NCI-H446 treated with DMSO at 0.1 percent for 48 hours (cell line): ENCODE measurements around the gene ARHGAP30.
"Not testable (repeated sequence)": the region's sequence is repeated elsewhere in the genome, so short reads cannot be mapped to it uniquely, and the experiment has no call there.

Experiments
- DNase-seq: peaks from one replicate; lab custom pipeline; 2025; lab: John Stamatoyannopoulos, UW

Gene ARHGAP30

DNA sequence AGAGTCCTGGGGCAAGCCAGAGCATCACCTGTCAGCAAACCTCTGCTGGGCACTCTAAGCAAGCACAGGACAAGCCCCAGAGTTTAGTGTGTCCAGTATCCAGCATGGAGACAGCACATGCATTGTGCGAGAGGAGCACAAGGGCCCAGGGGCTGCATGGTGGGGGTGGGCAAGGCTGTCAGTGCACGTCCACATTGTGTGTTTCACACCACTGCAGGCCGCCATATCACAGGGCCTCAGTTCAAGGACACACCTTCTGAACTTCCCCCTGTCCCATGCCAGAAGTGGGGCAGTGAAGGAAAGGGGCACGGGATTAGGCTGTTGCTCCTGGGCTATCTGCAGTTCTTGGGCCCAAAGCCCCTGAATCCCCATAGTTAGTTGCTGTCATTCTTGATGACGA lies 30.1 kb downstream of the ARHGAP30 start:
- no peak for DNase-seq

DNA sequence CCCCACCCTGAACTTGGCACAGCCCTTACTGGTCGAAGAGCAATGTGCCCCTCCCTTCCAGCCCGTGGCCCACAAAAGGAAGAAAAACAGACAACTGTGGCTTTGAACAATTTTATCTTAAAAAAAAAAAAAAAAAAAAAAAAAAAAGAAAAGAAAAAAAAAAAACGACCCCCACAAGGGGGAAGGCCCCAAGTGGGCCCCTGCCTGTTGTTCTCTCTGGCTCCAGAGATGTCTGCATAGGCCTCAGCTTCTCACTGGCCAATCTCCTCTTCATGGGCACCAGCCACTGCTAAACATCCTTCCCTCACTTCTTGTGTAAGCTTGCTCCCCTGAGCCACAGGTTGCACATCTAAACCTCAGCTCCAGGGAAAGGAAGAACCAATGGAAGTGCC lies 30.5 kb downstream of the ARHGAP30 start:
- no peak for DNase-seq

DNA sequence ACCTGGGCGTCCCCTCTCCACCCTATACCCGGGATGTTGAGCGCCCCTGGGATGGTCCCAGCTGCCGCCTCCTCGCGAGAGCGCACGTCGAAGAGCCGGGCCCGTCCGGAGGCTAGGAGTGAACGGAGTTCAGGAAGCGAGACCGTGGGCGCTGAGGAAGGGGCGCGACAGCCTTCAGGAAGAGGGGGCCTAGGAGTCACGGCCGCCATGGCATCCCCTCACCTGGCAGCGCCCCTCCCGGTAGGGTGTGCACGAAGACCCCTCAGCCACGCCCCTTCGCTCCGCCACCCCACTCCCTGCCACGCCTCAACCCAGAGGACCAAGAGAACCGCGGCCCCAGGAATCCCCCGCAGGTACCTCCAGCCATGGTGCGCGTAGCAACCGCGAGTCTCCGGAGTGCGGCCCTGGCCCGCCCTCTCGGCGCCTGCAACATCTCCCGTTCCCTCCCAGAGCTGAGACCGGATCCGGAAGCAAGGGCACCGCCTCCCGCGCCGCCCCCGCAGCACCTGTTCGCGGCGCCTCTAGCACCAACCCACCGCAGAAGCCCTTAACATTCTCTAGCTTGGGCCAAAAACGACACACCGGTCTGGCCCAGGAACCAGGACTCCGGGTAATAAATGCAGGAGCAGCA lies 31.1 kb downstream of the ARHGAP30 start, which contains the start of gene TSTD1:
Gene TSTD1, minus strand, starts transcription at position 442 of the 631 bp plus-strand sequence. Its CDS starts 75 bp downstream, at position 367.
- no peak for DNase-seq

DNA sequence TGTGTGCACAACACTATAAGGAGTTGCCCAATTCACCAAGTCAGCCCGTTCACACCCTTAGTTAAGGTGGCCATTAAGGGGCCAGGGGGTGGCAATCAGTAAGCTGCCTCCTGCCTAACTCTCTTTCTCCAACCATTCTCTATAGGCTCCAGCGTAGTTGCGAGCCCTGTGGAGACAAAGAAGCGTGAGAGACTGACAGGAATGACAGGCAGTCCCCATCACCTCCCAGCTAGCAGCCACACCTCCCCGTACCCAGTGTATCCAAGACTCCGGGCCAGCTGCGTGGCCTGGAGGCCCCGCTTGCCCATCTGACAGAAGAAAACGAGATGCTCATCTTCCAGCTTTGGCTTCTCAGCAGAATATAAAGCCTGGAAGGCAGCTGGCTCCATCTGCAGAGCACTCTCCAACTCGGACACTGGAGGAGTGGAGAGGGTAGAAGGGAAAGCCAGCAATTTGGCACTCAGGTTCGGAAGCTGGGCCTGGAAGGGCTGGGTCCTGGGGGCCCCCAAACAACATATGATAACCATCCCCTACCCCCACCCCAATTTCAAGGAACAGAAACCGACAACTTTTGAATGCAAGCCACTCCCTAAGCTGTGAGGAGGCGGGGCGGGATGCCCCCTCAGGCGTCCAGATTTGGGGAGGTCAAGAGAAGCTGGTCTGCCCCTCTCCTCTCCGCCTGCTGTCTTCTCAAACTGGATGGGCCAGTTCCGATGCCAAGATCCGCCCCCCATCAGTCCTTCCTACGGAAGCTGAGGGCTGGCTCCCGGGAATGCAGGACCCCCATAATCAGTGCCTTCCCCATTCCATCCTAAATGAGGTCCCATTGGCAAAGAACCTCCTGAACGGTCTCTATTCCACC lies 31.8 kb downstream of the ARHGAP30 start:
- DNase-seq = no peak

DNA sequence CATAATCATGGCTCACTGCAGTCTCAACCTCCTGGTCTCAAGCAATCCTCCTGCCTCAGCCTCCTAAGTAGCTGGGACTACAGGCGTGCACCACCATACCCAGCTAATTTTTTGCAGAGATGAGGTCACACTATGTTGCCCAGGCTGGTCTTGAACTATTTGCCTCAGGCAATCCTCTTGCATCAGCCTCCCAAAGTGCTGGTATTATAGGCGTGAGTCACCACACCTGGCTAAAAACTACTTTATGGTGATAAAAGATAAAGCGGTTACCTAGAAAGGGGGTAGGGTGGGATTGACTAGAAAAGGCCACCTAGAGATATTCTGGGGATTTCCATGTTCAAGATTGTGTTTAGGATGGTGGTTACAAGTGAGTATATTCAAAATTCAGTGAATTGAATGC lies 35.9 kb downstream of the ARHGAP30 start:
- no peak for DNase-seq

DNA sequence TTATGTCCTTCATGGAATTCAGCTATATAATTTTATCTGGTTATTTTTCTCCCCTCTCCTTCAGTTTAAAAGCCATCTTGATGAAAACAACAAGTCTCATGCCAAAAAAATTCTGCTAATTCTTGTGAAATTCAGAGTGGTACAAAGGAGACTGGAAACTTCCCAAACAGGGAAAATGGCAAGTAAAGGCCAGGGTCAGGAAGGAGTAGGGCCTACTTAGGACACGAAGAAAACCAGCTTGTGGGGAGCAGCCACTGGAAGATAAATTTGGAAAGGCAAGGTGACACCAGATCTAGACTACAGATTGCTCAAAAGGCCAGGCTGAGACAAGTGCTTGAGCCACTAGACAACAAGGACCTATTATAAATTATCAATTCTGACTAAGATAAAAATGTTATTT lies 37.3 kb downstream of the ARHGAP30 start:
- DNase-seq = no peak

DNA sequence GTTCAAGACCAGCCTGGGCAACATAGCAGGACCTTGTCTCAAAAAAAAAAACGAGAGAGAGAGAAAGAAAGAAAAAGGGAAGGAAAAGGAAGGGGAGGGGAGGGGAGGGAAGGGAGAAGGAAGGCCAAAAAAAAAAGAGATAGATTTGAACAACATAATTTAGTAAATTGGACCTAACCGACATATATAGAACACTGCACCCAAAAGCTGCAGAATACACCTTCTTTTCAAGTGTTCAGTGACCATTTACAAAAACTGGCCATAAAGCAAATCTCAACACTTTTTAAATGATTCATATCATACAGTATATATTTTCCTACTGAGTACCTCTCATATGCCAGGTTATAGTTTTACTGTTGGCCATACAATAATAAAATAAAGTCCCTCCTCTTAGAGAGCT lies 37.8 kb downstream of the ARHGAP30 start:
- DNase-seq = no peak

DNA sequence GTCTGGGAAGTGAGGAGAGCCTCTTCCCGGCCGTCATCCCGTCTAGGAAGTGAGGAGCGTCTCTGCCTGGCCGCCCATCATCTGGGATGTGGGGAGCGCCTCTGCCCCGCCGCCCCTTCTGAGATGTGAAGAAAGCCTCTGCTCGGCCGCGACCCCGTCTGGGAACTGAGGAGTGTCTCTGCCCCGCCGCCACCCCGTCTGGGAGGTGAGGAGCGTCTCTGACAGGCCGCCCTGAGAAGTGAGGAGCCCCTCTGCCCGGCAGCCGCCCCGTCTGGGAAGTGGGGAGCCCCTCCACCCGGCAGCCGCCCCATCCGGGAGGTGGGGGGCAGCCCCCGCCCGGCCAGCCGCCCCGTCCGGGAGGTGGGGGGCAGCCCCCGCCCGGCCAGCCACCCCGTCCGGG lies 40.2 kb downstream of the ARHGAP30 start:
- DNase-seq = not testable (repeated sequence)

DNA sequence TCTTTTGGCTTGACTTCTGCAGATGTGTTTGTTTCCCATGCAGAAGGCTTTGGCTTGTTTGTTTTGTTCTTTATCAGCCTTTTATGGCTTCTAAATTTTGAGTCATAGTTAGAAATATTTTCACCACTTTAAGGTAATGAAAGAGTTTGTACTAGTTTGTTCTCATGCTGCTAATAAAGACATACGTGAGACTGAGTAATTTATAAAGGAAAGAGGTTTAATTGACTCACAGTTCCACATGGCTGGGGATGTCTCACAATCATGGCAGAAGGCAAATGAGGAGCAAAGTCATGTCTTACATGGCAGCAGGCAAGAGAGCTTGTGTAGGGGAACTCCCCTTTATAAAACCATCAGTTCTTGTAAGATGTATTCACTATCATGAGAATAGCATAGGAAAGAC lies 42.7 kb downstream of the ARHGAP30 start:
- not testable (repeated sequence) for DNase-seq

DNA sequence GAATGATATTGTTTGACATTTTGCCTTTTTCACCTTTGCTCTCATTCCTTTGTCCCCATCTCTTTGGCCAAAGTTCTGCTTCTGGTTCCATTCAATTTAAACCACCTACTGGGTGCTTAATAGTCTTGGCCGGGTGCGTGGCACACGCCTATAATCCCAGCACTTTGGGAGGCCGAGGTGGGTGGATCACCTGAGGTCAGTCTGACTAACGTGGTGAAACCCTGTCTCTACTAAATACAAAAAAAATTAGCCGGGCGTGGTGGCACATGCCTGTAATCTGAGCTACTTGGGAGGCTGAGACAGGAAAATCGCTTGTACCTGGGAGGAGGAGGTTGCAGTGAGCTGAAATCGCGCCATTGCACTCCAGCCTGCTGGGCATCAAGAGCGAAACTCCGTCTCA lies 47.3 kb downstream of the ARHGAP30 start:
- DNase-seq = not testable (repeated sequence)

DNA sequence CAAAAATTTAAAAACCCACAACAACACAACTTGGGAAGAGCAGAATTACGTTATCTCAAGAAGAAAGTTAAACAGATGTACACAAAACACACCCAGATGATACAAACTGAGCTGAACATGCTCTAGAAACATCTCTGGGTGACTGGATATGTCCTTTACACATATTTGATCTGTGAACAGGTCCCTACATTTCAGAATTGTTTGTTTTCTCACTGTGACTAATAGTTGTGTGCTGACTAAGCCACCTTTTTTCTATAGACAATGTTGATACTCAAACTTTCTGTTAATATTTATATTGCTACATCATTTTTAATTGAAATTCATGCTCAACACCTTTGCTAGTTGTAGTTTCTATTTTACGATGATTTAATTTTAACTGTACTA lies 47.7 kb downstream of the ARHGAP30 start:
- DNase-seq = no peak

DNA sequence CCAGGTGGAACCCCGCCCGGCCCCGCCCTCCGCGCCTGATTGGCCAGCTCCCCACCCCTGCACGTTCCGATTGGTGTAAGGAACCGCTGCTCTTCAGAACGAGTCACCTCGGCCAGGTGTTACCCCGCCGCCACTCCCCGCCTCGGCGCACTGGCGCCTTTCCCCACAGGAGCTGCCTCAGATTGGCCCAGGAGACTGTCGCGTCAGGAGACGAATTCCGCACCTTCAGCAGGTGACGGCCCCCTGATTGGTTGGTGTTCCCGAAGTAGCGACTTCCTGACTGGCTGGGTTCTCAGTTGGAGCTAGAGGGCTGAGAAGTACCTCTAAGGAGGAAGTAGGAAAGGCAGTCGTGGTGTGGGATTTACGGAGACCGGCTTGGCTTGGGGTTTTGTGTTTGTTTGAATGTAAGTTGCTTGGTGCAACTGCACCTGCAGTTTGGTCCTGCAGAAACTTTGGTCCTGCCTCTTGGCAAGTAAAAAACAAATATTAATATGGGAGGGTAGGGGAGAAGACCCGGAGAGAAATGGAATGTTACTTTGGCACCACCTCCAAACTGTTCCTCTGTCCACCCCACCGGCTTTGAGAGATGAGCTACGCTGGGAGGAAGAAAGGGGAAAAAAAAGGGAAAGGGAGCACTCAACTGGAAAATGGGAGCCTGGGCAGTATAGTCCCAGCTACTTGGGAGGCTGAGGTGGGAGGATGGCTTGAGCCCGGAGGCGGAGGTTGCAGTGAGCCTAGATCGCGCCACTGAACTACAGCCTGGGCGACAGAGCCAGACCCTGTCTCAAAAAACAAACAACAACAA lies 48.3 kb downstream of the ARHGAP30 start:
- no peak for DNase-seq

DNA sequence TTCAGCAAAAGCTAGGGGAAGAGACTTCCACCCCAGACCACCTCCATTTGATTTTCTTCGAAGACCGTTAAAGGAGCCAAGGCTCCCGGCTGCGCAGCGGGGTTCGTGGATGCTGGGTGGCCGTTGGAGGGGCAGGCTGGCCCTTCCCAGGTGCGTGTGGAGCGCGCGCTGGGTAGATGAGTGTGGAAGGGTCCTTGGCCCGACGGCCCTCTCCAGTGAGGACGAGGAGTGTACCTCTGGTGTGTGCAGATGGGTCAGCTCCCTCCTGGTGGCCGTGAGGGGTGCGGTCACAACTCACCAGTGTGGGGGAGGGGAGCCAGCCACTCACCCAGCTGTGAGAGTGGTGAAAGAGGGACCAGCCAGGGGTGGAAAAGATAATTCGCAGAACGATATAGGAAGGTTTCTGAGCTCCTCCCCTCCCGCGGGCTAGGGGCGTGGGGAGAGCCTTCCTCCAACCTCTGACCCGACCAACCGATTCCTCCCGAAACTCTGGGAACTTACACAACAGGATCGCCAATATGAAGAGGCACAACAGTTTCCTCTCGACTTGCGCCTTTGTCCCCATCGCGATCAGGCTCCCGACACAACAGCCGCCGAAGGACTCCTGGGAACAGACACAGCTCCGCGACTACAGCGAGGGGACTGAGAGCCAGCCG lies 49.1 kb downstream of the ARHGAP30 start, which contains the start of gene F11R:
Gene F11R, minus strand, starts transcription at position 644 of the 656 bp plus-strand sequence. Its CDS starts 79 bp downstream, at position 565.
- no peak for DNase-seq

DNA sequence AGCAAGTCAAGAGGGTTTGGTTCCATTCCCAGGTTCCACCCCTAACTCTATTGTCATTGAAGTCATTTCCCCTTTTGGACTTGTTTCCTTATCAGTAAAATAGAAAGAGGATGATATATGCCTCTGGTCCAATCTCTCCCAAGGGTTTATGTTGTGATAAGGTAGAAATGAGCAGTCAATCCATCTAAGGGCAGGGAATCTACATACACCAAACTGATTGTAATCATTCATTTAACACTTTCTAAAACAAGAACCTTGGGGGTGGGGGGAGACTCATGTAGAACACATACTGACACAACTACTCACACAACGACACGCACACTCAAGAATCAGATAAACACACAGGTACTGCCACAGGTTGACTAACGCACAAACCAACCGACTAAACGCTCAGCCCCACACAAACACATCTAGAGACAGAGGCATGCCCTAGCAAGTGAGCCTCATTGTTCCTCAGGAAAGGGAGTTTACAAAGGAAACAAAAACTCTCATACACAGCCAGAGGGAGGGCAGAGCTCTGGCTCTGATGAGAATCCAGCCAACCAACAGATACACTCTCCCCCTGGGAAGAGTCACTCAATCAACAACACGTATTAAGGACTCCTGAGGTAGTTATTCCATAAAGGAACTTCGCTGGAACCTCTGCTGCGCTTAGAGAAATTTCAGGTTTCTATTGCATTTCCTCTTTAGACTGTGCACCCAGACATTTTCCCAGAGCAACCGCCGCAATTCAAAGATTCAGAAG lies 49.8 kb downstream of the ARHGAP30 start:
- no peak for DNase-seq

DNA sequence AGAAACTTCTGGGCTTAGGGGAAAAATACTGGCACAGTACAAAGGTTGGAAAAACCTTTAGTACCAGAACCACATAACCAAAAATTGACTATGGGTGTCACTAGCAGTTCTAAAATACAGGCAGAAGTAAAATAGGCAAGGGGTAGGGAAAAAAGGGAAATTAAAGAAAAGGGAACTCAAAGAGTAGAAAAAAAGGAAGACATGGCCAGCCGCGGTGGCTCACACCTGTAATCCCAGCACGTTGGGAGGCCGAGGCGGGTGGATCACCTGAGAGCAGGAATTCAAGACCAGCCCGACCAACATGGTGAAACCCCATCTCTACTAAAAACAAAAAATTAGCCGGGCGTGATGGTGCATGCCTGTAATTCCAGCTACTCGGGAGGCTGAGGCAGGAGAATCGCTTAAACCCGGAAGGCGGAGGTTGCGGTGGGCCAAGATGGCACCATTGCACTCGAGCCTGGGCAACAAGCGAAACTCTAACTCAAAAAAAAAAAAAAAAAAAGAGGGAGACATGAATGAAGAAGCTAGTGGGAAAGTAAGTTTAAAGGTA lies 50.5 kb downstream of the ARHGAP30 start:
- DNase-seq = not testable (repeated sequence)

DNA sequence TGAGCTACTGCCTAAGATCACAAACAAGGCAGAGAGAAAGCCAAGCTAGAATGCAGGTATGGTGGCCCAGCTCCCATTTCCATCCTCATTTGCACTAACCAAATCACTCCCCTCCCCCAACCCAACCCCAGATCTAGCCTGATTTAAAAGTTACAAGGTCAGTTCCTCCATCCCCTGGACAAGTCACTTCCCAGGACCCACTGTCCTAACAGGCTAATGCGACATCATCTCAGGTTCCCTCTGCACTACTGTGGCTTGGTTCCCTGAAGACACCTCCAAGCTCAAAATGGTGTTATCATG lies 51.1 kb downstream of the ARHGAP30 start:
- no peak for DNase-seq

DNA sequence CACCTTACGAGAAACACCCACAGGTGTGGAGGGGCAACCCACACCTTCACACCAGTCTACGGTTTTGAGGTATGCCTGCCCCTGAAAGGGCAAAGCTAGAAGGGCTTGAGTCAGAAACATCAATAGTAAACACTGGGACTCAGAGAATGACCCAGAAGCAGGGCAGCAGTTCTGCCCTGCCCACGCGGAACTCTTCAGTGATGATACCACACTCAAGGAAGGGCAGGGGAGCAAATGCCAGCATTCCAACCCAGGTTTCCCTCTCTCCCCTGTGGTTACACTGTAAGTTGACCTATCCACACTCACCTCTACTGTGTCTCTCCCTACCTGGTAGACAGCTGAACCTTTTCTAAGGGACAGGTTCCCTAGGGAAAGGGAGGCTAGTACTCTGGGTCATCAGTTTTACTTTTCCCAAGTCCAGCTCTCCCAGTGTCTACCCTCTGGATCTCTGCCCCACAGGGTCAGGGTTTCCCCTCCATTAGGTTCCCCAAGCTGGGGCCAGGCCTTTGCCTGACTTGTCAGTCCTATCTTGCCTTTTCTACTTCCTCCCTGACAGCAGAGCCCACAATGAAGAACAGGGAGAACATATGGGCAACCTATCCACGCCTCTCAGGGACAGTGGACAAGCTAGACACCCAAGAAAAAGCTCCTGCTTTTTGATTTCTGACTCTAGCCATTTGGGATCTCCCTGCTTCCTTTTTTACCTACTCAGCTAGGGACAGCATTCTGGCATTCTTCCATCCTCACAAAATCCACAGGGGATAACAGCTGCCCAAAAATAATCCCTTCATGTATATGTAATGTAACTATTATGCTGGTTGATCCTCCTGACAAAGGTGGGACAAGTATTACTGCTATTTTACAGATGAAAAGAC lies 51.7 kb downstream of the ARHGAP30 start:
- no peak for DNase-seq

DNA sequence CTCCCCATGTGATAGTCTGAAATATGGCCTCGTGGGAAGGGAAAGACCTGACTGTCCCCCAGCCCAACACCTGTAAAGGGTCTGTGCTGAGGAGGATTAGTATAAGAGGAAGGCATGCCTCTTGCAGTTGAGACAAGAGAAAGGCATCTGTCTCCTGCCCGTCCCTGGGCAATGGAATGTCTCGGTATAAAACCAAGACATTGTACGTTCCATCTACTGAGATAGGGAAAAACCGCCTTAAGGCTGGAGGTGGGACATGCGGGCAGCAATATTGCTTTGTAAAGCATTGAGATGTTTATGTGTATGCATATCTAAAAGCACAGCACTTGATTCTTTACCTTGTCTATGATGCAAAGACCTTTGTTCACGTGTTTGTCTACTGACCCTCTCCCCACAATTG lies 52.5 kb downstream of the ARHGAP30 start:
- DNase-seq = not testable (repeated sequence)

DNA sequence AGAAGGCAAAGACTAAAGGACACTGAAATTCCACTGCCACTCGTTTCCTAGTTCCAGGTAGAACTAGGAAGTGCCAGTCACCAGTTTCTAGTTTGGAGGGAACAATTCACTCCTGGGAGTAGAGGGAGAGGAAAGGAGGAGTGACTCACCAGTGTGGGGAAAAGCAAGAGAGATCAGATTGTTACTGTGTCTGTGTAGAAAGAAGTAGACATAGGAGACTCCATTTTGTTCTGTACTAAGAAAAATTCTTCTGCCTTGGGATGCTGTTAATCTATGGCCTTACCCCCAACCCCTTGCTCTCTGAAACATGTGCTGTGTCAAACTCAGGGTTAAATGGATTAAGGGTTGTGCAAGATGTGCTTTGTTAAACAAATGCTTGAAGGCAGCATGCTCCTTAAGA lies 53.0 kb downstream of the ARHGAP30 start:
- not testable (repeated sequence) for DNase-seq
